Measurements from ENCODE around the gene OR6C74.

DNA sequence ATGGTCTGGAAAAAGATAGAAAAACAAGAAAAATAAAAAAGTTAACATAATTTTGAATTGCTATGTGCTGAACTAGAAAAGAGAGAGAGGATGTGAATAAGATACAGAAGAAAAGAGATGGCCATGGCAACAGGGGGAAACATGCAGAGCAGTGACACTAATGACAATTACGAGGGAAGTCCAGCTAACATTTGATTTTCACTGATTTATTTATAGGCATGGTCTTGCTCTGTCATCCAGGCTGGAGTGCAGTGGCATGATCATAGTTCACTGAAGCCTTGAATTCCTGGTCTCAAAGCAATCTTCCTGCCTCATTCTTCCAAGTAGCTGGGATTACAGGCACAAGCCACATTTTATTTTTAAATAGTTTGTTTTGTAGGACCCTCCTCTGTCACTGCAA is 1.8 kb downstream of the OR6C74 start:
- no peak for TF ChIP-seq SMC3 (IDR thresholded peaks at IDR 0.05; ENCODE audit: borderline replicate concordance, low read length)
- TF ChIP-seq TAF1 (IDR thresholded peaks at IDR 0.05; ENCODE audit: borderline replicate concordance, low read depth, low read length): no peak
- TF ChIP-seq ATF3 (IDR thresholded peaks at IDR 0.05; ENCODE audit: borderline replicate concordance, extremely low read depth, low read depth, low read length): no peak
- no peak for TF ChIP-seq NFIC (IDR thresholded peaks at IDR 0.05; ENCODE audit: low read depth, low read length)
- TF ChIP-seq STAT3 (IDR thresholded peaks at IDR 0.05; ENCODE audit: low read depth, low read length): no peak
- no peak for TF ChIP-seq RAD21 (IDR thresholded peaks at IDR 0.05; ENCODE audit: insufficient read depth, low read depth, low read length)
- no peak for TF ChIP-seq CREB1 (IDR thresholded peaks at IDR 0.05; ENCODE audit: low read depth)
- TF ChIP-seq BHLHE40 (IDR thresholded peaks at IDR 0.05; ENCODE audit: borderline replicate concordance in 1 of 2, low read depth in 2 of 2, low read length in 1 of 2): no peak
- no peak for TF ChIP-seq POLR2AphosphoS2 (IDR thresholded peaks at IDR 0.05; ENCODE audit: low read depth, low read length)
- TF ChIP-seq WRNIP1 (IDR thresholded peaks at IDR 0.05; ENCODE audit: borderline replicate concordance, low read depth, low read length): no peak
- TF ChIP-seq NR2C2 (IDR thresholded peaks at IDR 0.05; ENCODE audit: borderline replicate concordance, control insufficient read depth, insufficient read length, low read depth): no peak
- TF ChIP-seq POLR2A (IDR thresholded peaks at IDR 0.05; ENCODE audit: low read depth, low read length): no peak
- no peak for TF ChIP-seq SIN3A (IDR thresholded peaks at IDR 0.05; ENCODE audit: low read depth, low read length)
- TF ChIP-seq SMARCA5 (IDR thresholded peaks at IDR 0.05): no peak

All from GM12878 (cell line).